ENCODE measurements around the gene STX2.

STX2 gene

DNA sequence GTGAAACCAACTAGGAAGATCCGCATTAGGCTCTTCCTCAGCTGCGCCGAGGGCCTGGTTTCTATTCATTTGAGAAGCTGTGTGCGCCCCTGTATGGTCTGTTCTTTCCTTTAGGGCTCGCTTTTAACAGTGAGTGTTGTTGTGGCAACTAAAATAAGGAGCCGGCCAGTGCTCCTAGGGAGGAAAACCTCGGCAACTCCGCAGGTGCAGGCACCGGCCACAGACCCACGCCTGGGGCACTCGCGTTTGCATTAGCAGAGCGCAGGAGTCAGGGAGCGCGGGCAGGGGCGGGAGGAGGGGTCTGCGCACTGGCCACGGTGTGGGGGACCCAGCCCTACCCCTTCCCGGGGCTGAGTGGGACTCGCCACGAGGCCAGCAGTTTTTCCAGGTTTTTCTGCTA is 50.5 kb downstream of the STX2 start:
- H4K20me1 ChIP-seq (ENCODE audit: insufficient read depth, low read length), result no peaks in the 10 kb centered on the region
- DNase-seq, result no peak
- TF ChIP-seq, protein P1, sequence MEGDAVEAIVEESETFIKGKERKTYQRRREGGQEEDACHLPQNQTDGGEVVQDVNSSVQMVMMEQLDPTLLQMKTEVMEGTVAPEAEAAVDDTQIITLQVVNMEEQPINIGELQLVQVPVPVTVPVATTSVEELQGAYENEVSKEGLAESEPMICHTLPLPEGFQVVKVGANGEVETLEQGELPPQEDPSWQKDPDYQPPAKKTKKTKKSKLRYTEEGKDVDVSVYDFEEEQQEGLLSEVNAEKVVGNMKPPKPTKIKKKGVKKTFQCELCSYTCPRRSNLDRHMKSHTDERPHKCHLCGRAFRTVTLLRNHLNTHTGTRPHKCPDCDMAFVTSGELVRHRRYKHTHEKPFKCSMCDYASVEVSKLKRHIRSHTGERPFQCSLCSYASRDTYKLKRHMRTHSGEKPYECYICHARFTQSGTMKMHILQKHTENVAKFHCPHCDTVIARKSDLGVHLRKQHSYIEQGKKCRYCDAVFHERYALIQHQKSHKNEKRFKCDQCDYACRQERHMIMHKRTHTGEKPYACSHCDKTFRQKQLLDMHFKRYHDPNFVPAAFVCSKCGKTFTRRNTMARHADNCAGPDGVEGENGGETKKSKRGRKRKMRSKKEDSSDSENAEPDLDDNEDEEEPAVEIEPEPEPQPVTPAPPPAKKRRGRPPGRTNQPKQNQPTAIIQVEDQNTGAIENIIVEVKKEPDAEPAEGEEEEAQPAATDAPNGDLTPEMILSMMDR (IDR thresholded peaks at IDR 0.05; ENCODE audit: low read length), result no peak
- TF ChIP-seq EZH2 (optimal IDR thresholded peaks at IDR 0.05; ENCODE audit: low read depth, low read length) (no peak), EZH2phosphoT487 (IDR thresholded peaks at IDR 0.05; ENCODE audit: low read length) (no peak)
- H3K4me1 ChIP-seq (ENCODE audit: low read length), result no peaks in the 10 kb centered on the region
- H3K9me3 ChIP-seq (replicated peaks; ENCODE audit: insufficient read depth, low read length), result no peaks in the 10 kb centered on the region
- no peak overlapping the region for H3K4me2 ChIP-seq (ENCODE audit: low read depth, low read length)
- no peaks in the 10 kb centered on the region for H3F3A ChIP-seq (ENCODE audit: insufficient read depth, low read length)
- H2AFZ ChIP-seq (ENCODE audit: low read length), result no peak overlapping the region
- no peak overlapping the region for H3K9ac ChIP-seq (ENCODE audit: low read length)
- H3K36me3 ChIP-seq (replicated peaks; ENCODE audit: insufficient read depth, low read length), result no peaks in the 10 kb centered on the region
- H3K27me3 ChIP-seq (replicated peaks; ENCODE audit: insufficient read depth, low read length), result no peaks in the 10 kb centered on the region
- H3K9me2 ChIP-seq (replicated peaks; ENCODE audit: insufficient read depth, low read length), result no peaks in the 10 kb centered on the region
- H3K27ac ChIP-seq (ENCODE audit: low read length), result no peak overlapping the region
- no peak overlapping the region for H3K4me3 ChIP-seq (ENCODE audit: low read length)
- no peaks in the 10 kb centered on the region for H3K79me2 ChIP-seq (ENCODE audit: low read length)

GRCh38 chr12:130787445-130788410 is 51.3 kb downstream of the STX2 start:
- Histone ChIP-seq H3F3A (ENCODE audit: insufficient read depth, low read length) (no peaks in the 10 kb centered on the region), H3K9ac (ENCODE audit: low read length) (no peak overlapping the region), H3K9me3 (replicated peaks; ENCODE audit: insufficient read depth, low read length) (no peaks in the 10 kb centered on the region), H3K27ac (ENCODE audit: low read length) (no peak overlapping the region), H3K9me2 (replicated peaks; ENCODE audit: insufficient read depth, low read length) (no peaks in the 10 kb centered on the region), H3K4me2 (ENCODE audit: low read depth, low read length) (no peak overlapping the region), H3K79me2 (ENCODE audit: low read length) (no peaks in the 10 kb centered on the region), H3K36me3 (replicated peaks; ENCODE audit: insufficient read depth, low read length) (no peaks in the 10 kb centered on the region), H2AFZ (ENCODE audit: low read length) (no peak overlapping the region), H3K4me1 (ENCODE audit: low read length) (no peaks in the 10 kb centered on the region), H3K27me3 (replicated peaks; ENCODE audit: insufficient read depth, low read length) (no peaks in the 10 kb centered on the region), H3K4me3 (ENCODE audit: low read length) (no peak overlapping the region), H4K20me1 (ENCODE audit: insufficient read depth, low read length) (no peaks in the 10 kb centered on the region)
- TF ChIP-seq, protein P1 (IDR thresholded peaks at IDR 0.05; ENCODE audit: low read length), result no peak
- no peak for TF ChIP-seq EZH2phosphoT487 (IDR thresholded peaks at IDR 0.05; ENCODE audit: low read length)
- no peak for DNase-seq

GRCh38 chr12:130787041-130787440 is 52.0 kb downstream of the STX2 start:
- Histone ChIP-seq H4K20me1 (ENCODE audit: insufficient read depth, low read length) (no peaks in the 10 kb centered on the region), H3K27ac (ENCODE audit: low read length) (no peak overlapping the region), H2AFZ (ENCODE audit: low read length) (no peak overlapping the region), H3K36me3 (replicated peaks; ENCODE audit: insufficient read depth, low read length) (no peaks in the 10 kb centered on the region), H3K9ac (ENCODE audit: low read length) (no peak overlapping the region), H3K4me2 (ENCODE audit: low read depth, low read length) (no peak overlapping the region), H3F3A (ENCODE audit: insufficient read depth, low read length) (no peaks in the 10 kb centered on the region), H3K79me2 (ENCODE audit: low read length) (no peaks in the 10 kb centered on the region), H3K27me3 (replicated peaks; ENCODE audit: insufficient read depth, low read length) (no peaks in the 10 kb centered on the region), H3K9me3 (replicated peaks; ENCODE audit: insufficient read depth, low read length) (no peaks in the 10 kb centered on the region), H3K4me3 (ENCODE audit: low read length) (no peak overlapping the region), H3K9me2 (replicated peaks; ENCODE audit: insufficient read depth, low read length) (no peaks in the 10 kb centered on the region), H3K4me1 (ENCODE audit: low read length) (no peaks in the 10 kb centered on the region)
- DNase-seq, result no peak
- no peak for TF ChIP-seq EZH2 (optimal IDR thresholded peaks at IDR 0.05; ENCODE audit: low read depth, low read length)
- TF ChIP-seq EZH2phosphoT487 (IDR thresholded peaks at IDR 0.05; ENCODE audit: low read length), result no peak
- TF ChIP-seq, protein P1 (IDR thresholded peaks at IDR 0.05; ENCODE audit: low read length), result no peak
